GM12865 (cell line): ENCODE data around the gene ANKH.

Experiments
- DNase-seq: peaks from one replicate; pipeline ENCODE4 v3.0.0; 2010; ENCODE audit warnings: low read depth
- H3K4me3 ChIP-seq: 2 replicates; pipeline ENCODE4 v1.5.1; 2011; ENCODE audit warnings: mild to moderate bottlenecking, low read depth, low read length, control low read depth
- TF ChIP-seq, protein P1 (sequence below): IDR thresholded peaks from 2 replicates; pipeline ENCODE4 v1.5.1; 2011; ENCODE audit warnings: low read length, control low read depth, low read depth, inconsistent platforms; ENCODE audit not compliant: insufficient read depth; ENCODE audit errors: missing control alignments

Gene ANKH

DNA sequence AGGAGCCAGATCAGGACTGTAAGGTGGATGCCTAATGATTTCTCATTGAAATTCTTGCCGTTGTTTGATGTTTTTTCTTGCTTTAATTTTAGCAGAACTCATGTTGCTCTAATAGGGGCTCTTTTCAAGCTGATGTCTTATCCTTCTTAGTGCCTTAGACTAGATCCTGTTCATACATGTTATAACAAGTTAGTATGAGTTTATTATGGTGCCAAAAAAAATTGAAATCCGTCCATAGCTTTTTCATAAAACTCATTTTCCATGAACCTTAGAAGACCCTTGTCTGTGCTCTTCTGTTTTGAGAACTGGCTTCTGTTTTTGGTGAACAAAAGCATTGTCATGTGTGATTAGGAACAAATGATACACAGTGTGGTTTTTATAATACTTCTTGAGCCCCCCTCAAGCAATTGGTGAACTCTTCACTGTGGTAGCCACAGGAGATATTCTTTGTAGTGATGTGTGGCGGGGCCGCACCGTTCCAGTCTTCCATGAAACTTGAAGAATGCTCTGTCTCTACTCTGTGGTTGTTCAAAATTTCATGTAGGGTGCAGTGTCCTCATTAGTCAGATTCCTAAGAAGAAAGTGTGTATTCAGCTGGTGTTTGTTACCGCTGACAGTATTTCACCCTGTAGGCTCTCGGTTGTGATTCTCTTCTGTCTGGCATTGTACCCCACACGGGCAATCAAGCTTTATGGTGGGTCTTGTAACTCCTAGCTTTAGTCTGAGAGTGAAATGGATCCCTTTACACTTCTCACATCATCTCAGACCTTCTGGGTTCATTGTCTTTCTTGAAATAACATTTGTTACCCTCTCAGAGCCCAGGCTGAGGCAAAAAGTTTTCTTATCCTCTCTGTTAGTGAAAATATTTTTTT, 196.4 kb downstream of the ANKH start:
- H3K4me3 ChIP-seq = peak overlapping the region; percentile 47
- TF ChIP-seq, protein P1, sequence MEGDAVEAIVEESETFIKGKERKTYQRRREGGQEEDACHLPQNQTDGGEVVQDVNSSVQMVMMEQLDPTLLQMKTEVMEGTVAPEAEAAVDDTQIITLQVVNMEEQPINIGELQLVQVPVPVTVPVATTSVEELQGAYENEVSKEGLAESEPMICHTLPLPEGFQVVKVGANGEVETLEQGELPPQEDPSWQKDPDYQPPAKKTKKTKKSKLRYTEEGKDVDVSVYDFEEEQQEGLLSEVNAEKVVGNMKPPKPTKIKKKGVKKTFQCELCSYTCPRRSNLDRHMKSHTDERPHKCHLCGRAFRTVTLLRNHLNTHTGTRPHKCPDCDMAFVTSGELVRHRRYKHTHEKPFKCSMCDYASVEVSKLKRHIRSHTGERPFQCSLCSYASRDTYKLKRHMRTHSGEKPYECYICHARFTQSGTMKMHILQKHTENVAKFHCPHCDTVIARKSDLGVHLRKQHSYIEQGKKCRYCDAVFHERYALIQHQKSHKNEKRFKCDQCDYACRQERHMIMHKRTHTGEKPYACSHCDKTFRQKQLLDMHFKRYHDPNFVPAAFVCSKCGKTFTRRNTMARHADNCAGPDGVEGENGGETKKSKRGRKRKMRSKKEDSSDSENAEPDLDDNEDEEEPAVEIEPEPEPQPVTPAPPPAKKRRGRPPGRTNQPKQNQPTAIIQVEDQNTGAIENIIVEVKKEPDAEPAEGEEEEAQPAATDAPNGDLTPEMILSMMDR = no peak
- DNase-seq = no peak

DNA sequence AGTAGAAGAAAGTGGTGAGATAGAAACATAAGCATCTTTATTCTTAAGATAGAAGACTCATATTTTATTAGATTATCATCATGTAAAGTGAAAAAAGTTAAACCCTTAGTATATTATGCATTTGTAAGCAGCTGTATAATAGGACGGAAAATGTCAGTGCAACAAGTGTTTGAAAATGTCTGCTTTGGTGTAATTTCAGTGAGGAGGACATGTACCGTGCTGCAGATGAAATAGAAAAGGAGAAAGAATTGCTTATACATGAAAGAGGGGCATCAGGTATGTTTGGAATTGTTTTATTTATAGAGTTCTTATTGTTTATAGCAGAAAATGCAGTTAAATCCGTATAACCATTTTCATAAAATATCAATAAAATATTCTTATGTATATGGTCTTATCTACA, 198.1 kb downstream of the ANKH start:
- no peak for DNase-seq
- no peak overlapping the region for H3K4me3 ChIP-seq
- TF ChIP-seq, protein P1 = no peak

DNA sequence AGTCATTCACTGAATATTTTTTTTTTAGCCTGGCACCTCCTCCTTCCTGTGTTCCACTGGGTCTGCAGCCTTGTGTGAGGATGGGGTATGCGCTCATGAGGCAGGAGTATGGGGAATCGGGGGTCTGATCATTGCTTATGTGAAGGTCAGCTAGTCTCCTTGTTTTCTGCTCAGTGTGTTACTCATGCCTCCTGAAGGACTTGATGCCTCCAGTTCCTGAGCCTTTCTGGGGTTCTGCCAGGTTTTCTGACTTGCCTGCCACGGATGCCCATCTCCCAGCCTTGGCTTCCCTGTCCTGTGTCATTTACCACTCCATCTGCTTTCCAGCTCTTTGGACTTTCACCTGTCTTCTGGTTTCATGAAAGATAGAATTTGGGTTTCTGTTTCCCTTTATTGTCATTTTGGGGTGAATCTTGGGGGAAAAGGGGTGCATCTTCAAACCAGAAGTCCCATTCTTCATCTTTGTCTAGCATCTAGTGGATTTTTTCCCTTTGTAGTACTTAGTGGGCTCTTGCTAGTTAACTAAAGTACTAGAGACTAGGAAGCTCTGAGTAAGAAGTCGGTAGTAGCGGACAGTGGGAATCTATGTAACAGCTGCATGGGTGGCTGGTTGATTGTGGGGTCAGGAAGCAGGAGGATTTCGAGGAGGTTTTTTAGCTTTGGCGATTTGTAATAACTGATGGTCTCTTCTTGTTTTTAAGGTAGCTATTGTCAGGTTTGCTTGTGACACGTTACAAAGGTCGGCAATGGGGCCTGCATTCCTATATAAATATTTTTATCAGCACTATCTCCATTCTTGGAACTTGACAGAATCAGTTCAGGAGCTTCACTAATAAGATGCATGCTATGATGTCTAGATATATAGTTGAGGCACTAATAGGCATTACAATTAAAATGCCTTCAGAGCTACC, 198.8 kb downstream of the ANKH start:
- H3K4me3 ChIP-seq = peak overlapping the region; percentile 55

DNA sequence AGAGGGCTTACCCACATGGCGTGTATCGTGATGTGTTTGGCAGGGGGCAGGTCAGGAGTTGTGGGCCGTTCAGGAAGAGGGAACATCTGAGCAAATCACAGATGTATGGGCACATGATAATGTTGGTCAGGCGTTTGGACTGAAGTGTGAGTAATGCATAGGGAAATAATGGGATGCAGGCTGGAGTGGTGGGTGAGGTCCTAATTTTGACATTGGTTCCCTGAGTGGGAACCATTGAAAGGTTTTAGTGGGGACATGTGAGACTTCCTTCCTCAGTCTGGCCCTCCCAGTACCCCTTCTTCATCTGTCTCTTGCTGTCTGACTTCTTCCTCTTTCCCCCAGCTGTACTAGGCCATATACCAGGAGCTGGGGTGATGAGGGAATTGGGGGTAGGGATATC, 199.5 kb downstream of the ANKH start:
- TF ChIP-seq, protein P1 = no peak
- DNase-seq = no peak
- peak overlapping the region; percentile 55 for H3K4me3 ChIP-seq

More for the DNA sequence above, 198.8 kb downstream of the ANKH start:
- TF ChIP-seq, protein P1 = no peak
- no peak for DNase-seq

DNA sequence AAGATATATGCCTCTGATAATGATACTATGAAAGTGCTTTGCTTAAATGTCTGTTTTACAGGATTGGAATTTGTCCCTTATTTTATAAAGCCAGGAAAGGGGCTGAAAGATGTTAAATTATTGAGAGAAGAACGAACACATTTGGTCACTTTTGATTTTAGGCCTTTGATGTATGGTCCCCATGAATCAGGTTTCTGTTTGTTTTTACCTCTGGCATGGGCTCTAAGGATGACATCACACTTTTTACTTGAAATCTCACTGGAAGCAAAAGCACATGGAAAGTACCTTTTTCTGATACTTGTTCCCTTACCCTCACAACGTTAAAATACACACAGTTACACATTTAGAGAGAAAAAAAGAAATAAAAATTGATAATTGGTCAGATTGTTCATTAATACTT, 200.2 kb downstream of the ANKH start:
- peak overlapping the region; percentile 55 for H3K4me3 ChIP-seq
- TF ChIP-seq, protein P1 = no peak

DNA sequence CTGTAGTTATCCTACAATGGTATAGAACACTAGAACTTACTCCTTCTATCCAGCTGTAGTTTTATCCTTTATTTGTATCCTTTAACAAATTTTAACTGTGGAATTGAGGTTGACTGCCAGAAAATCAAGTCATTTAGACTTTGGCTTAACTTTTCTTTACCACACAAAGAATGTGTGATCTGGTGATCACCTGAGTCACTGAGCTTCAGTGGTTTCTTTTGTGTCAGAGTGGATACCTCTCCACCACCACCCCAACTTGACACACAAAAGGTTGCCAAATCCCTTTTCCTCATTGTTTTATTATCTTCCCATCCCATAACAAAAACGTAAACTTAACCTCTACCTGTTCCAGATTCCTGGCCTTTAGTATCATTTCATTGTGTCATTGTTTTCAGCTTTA, 201.6 kb downstream of the ANKH start:
- TF ChIP-seq, protein P1 = no peak
- peak overlapping the region; percentile 66 for H3K4me3 ChIP-seq
- no peak for DNase-seq

More for the DNA sequence above, 200.2 kb downstream of the ANKH start:
- DNase-seq = peak; percentile 54
